SU-DHL-6 (cell line): ENCODE data around the gene MEA1.

Source experiments
- CTCF ChIP-seq: fragments of 200-600 bp; sonication (generic); IDR thresholded peaks from one replicate; pipeline ENCODE4 v1.5.1; 2017; ENCODE audit warnings: antibody characterized with exemption, mild to moderate bottlenecking, low read length, moderate library complexity; ENCODE audit not compliant: insufficient read depth, poor library complexity, severe bottlenecking
- EZH2phosphoT487 ChIP-seq: fragments of 200-600 bp; sonication (generic), shearing (Covaris generic); conservative IDR thresholded peaks from 2 replicates; pipeline ENCODE4 v1.6.1; 2018; ENCODE audit warnings: mild to moderate bottlenecking, antibody characterized with exemption, low read length, moderate library complexity, mixed read lengths

GRCh38 chr6:42968783-42969182 is 45.0 kb downstream of the MEA1 start:
- TF ChIP-seq EZH2phosphoT487 (no peak), CTCF (no peak)
